Fibroblast of peridontal ligament (primary cell): ENCODE measurements around the gene ARF3.
A peak's percentile ranks its signal among the peaks of the same experiment; 100 is the strongest.

ENCODE experiments used
- DNase-seq: peaks from one replicate; pipeline ENCODE4 v3.0.0-alpha.2; 2010; ENCODE audit errors: extremely low read depth

The ARF3 gene

DNA sequence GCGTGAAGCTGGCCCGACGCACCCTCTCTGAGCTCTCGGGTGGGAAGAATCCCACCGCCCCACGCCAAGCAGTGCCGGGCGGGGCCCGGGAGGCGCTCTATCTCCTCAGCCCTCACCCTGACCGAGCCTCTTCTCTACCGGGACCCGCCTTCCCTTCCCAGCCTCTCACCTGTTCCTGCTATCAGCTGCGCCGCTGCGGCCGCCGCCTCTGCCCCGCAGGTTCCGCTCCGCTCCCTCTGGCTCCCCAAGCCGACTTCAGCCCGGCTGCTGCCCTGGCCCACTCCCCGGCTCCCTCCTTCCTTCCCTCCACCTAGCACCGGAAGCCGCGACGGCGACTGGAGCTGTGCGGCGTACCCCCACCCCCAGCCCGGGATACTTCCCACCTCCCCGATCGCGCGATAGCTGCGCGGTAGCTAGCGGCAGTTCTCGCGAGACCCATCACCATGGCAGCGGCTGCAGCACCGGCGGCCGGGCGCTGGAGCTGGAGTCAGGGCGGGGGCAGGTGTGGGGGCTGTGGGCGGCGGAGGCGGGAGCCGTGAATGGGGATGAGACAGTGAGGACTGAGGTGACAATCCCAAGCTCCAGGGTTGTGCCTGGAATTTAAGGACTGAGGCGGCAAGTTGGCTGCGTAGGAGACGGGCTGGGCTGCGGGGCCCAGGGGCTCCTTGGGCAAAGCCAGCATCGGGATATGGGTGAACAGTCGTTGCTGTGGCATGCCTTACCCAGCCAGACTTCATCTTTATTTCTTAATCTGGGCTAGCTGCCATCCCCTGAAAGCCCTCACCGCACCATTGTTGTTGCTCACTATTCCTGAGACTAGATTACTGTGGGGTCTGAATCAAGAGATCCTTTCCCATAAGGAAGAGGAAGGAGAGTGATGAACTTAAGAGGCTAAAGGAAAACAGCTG is at the start of gene ARF3:
ARF3 (minus strand) TSS at position 347 of the 908 bp plus-strand sequence. CDS start 16,392 bp downstream, outside the sequence.
- DNase-seq: peak; percentile 82

DNA sequence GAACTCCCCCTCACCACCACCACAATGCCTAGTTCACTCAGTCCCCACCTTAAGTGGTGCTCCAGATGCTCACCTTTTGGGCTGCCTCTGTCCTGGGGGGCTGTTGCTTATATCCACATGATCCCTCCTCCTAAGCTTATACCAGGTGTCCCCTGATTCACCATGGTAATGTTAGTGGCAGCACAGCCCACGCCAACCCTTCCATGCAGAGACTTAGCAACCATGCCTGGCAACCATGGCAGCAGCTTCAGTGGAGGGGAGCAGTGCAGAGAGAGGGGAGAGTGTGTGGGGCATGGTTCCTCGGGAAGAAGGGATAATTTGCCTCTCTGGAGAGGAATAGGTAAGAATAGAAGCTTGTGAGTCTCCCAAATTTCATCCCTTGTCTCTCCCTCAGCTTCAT is 43.1 kb upstream of the ARF3 start:
- no peak for DNase-seq

- no peak for DNase-seq
Measured at GRCh38 chr12:48999371-49000131, 42.3 kb upstream of the ARF3 start, which contains the start of gene DDN. TSS of gene DDN (minus strand) at chr12:48999375. CDS start at chr12:48999287, 88 bp downstream.

DNA sequence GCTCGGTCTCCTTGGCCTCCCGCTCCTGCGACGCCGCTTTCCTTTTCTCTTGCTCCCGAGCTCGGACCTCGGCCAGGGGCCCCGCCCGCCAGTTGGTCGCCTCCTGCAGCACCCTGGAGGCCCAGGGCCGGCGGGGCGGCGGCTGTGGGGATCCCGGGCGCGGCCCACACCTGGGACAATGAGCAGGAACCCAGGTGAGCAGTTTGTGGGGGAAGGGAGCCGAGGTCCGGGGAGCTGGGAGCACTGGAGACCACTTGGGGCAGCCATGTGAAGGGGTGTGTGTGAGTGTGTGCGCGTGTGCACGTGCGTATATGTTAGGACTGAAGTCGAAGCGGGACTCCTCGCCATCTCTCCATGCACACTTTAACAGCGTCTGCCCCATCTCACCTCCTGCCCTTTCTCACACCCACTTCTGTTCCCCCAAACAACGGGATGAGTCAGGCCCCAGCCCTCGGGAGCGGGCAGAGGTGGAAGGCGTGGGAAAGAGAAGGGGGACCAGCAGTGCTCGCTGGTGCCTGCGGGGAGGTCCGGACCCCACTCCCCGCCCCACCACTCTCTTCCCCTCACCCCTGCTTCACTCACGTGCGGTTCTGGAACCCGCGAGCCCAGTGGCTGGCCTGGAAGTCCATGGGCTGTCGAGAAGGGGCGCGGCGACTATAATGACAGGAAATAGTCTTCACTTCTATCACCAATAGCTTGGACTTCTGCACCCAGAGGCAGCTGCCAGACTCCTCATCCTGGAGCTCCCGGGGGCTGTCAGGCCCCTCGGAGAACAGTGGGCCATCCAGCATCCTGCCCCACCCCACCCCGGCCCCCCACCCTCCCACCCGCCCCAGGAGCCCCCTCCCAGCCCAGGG is 41.4 kb upstream of the ARF3 start:
- no peak for DNase-seq

DNA sequence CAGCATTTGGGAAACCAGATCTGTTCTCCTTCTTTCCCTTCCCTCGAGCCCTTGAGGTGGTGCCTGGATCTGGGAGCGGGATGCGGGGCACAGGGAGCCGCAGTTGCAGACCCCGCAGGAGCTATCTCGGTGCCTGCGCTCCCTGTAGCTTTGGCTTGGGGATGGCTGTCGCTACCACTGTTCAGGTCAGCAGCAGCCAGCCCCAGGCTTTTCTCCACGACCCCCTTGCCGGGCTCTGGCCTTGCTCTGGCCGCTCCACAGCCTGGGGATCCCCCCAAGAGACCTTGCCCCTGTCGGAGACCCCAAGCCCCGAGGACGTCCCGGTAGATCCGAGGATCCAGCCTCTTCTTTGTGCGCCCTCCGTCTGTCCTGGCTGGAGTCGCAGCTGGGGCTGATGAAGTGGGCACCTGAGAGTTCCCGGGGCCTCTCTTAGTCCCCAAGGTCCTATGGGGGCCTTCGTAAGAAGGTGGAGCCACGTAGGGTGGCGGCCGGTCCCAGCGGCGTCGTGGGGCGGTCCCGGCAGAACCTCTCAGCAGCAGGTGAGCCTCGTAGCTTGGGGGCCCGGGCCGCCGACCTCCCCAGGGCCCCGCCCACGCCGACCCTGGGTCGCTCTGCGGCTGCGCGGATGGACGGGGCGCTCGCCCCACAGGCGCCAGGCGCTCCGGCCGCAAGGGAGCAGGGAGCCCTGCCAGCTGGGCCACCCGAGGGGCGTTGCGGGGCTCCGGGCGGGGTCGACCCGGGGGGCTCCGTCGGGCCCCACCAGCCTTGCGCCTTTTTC is 40.6 kb upstream of the ARF3 start:
- DNase-seq: no peak

GRCh38 chr12:48996794-48997718 is 39.8 kb upstream of the ARF3 start:
- peak; percentile 62 for DNase-seq

DNA sequence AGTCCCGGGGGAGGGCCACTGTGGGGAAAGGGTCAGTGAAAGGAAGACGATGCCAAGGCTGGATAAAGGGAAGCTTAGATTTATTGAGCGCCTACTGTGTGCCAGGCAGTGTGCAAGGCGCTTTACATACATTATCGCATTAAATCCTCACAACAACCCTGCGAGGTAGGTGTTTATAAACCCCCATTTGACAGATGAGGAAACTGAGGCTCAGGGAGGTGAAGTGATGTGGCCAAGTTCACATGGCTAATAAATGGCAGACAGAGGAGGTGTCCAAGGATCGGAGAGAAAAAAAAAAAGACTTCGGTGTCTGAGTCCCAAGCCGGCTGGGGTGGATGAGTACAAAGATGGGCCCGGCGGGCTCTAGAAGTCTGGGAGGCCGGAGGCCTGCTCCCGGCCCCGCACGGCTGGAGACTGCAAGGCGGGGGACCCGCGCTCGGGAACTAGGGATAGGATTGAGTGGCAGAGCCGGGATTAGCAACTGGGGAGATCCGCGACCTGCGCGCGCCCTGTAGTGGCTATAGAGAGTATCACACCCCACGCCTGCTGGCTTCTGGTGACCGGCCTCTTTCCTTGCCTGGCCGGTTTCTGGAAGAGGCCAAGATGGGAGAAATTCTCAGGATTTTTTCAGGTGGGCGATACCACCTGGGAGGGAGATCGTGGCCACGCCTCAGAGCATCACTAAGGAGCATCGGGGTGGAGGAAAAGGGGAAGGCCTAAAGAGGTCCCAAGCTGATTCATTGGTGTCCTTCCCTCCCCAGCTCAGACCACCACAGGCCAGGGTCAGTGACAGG is 38.0 kb upstream of the ARF3 start:
- peak; percentile 74 for DNase-seq

- no peak for DNase-seq
Measured at GRCh38 chr12:48994224-48995085, 37.2 kb upstream of the ARF3 start.

DNA sequence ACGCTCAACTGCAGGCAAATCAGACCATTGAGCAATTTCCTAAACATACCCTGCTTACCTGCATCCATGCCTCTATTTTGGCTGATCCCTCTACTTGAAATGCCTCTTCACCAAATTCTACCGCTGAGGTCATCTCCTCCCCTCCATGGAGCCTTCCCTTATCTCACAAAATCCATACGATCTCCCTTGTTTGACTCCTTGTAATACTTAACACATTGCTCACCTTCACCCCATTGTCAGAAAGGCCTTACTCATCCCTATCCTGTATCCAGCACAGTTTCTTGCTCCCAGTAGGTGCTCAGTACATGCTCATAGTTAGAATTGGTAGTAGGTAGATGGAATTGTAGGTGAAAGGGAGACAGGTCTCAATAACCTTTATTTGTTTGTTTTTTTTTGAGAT is 36.5 kb upstream of the ARF3 start:
- DNase-seq: no peak

DNA sequence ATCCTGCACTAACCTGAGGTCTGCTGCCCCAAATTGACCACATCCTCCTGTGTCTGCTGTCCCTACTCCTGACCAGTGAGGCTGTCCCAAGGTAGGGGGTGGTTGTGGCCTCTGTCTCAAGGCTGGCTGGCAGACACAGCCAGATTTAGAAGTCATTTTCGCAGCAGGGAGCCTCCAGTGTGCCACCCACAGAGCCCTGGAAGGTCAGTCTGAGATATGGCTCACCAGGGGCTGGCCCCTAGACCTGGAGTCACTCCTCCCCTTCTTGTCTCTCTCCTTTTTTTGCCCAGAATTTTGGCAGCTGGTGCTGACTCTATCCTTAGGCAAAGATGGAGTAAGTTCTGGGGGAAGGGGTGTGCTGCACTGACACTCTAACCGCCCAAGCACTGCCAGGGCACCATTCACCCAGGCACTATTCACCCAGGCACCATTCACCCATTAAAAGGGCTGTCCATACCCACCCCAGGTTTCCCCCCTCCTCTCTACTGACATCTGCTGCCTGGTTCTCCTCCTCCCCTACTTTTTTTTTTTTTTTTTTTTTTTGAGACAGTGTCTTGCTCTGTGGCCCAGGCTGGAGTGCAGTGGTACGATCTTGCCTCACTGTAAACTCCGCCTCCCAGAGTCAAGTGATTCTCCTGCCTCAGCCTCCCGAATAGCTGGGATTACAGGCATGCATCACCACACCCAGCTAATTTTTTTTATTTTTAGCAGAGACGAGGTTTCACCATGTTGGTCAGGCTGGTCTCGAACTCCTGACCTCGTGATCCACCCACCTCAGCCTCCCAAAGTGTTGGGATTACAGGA is 34.2 kb upstream of the ARF3 start:
- DNase-seq: no peak

DNA sequence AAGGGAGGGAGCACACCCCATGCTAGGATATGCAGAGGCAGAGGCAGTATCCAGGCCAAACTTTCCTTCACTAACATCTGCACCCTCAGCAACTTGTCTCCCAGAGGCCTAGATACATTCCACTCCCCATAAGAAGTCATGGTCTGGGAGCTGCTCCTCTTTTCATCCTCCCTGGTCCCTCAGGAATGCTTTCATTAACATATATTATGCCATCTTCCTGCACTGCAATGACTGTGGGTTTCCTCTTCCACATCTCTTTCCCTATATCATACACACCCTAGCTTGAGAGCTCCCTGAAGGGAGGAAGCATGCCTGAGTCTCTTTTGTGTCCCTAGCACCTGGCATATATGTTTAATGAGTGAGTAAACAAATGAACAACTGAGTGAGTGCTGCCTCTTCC is 33.3 kb upstream of the ARF3 start:
- no peak for DNase-seq

- peak; percentile 40 for DNase-seq
Measured at GRCh38 chr12:48988030-48988649, 30.9 kb upstream of the ARF3 start.

DNA sequence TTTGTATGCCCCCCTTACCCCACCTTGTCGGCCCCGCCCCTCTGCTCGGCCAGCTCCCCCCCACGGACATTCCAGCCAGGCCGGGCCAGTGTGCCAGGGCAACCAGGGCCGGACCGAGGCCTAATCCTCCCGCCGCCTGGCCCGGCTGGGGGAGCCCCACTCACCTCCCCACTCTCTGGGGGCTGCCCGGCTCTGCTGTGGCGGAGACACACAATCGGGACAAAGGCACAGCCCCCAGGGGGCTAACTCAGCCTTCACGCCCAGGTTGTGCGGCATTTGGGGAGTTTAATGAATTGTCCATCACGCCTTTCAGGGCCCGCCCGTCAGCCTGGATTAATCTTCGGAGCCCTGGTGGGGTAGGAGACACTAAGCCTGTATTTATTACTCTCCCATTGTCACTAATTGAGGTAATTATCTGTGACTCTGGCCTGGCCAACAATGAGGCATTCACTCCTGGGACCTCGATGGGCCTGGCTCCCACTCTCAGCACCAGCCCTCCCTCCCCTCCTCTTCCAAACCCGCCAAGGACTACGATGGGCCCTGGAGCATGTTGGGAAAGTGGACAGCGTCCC is 29.5 kb upstream of the ARF3 start:
- DNase-seq: no peak

GRCh38 chr12:48985901-48986300 is 28.6 kb upstream of the ARF3 start:
- no peak for DNase-seq

DNA sequence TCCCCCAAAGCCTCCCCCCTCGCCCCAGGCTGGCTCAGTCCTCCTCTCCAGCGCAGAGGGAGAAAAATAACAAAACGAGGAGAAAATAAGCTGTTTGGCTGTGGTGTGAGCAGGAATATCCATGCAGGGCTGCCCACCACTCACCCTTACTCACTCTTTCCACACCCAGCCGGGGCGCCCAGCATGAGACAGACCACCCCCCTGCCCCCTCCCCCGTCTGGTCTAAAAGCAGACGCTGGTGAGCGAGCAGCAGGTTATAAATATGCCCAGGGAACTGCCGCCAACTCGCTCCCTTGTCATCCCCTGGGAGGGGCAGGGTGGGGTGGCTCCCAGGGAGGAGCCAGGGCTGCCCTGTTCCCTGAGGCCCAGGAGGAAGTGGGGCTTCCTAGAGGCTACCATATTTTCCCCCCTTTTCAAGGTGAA is 28.2 kb upstream of the ARF3 start:
- no peak for DNase-seq

GRCh38 chr12:48982397-48983080 is 25.3 kb upstream of the ARF3 start:
- no peak for DNase-seq
